GM12864 (cell line): ENCODE data around the gene FAM163B.

ENCODE experiments used
- DNase-seq: peaks from one replicate; pipeline ENCODE4 v3.0.0-alpha.2; 2011; ENCODE audit warnings: low read depth
- H3K4me3 ChIP-seq: 2 replicates; pipeline ENCODE4 v1.5.1; 2011; ENCODE audit warnings: mild to moderate bottlenecking, low read depth, low read length, control low read depth
- TF ChIP-seq, protein P1 (sequence below): IDR thresholded peaks from 2 replicates; pipeline ENCODE4 v1.5.1; 2011; ENCODE audit warnings: low read depth, mild to moderate bottlenecking, moderate library complexity, low read length, control low read depth, inconsistent platforms; ENCODE audit errors: missing control alignments

FAM163B gene

DNA sequence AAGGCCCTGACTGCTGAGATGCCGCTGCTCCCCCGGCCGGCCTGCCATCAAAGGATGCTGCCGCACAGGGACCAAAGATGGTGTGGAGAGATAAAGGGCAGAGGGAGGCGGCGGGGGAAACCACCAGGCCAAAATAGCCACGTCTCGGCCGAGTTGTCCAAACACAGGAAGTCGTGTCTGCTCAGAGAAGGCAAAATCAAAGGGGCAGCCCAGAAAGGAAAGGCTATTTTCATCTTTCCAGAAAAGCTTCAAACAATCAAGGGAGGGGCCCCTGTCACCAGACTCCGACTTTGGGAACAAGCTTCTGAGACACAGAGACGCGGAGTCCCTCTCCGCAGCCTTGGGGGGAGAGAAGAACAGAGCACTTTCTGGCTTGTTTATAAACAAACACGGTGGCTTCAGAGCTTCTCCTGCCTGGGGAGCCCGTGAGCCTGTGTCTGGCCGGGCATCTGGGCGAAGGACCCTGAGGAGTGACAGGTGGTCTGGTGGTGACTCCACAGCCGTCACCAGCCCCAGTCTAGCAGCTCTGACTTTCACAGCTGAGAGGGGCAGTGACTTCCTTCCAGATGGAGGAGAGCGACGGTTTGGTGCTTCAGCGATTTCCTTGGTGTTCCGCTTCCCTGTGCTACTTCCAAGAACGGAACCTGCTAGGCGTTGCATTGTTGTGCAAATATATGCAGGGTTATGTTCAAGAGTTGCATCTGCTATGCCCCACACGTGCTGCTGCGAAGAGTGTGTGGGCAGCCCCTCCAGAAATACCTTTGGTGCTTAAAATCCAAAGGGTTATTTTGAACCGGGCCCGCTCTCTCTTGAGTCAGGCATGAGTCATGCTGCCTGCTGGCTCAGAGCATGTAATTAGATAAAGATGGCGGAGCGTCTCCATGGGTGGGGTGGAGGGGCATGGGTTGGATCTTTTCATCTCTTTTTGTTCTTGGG, 50.7 kb downstream of the FAM163B start:
- TF ChIP-seq, protein P1, sequence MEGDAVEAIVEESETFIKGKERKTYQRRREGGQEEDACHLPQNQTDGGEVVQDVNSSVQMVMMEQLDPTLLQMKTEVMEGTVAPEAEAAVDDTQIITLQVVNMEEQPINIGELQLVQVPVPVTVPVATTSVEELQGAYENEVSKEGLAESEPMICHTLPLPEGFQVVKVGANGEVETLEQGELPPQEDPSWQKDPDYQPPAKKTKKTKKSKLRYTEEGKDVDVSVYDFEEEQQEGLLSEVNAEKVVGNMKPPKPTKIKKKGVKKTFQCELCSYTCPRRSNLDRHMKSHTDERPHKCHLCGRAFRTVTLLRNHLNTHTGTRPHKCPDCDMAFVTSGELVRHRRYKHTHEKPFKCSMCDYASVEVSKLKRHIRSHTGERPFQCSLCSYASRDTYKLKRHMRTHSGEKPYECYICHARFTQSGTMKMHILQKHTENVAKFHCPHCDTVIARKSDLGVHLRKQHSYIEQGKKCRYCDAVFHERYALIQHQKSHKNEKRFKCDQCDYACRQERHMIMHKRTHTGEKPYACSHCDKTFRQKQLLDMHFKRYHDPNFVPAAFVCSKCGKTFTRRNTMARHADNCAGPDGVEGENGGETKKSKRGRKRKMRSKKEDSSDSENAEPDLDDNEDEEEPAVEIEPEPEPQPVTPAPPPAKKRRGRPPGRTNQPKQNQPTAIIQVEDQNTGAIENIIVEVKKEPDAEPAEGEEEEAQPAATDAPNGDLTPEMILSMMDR = no peak
- no peak for DNase-seq
- no peak overlapping the region; the same call in 1 of the 2 replicates for H3K4me3 ChIP-seq

DNA sequence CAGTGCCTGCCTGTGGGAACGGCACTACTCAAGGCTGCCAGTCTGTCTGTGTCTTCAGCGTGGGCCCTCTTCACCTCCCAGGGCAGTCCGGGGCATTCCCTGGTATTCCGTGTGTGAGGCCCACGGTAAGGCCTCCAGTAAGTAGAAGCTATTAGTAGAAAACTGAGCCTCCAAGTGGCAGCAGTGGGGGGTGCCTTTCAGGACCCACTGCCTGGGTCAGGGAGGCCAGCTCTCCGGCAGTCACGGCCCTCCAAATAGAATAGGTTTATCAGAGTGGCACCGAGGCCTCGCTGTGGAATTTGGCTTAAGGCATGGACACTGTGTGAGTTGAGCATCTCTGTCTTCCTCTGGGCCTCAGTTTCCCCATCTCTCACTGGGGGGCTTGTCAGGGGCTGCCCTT, 51.6 kb downstream of the FAM163B start:
- TF ChIP-seq, protein P1 = no peak
- no peak for DNase-seq
- H3K4me3 ChIP-seq = no peak overlapping the region

DNA sequence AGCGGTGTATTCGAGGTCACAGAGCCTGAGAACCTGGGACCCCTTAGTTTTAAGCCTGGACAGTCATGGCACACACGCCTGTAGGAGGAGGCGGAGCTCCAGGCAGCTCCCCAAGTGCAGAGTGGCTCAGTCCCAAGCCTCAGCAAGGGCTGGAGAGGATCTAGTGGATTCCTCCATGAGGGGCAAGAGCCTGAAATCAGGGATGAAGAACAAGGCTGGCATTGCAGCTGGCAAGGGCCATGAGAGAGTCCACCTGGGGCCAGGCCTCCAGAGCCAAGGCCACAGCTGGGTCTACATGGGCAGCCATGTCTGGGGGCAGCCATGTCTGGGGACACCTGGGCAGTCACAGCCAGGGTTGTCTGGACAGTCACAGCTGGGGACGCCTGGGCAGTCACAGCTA, 52.8 kb downstream of the FAM163B start:
- DNase-seq = no peak
- H3K4me3 ChIP-seq = no peak overlapping the region

DNA sequence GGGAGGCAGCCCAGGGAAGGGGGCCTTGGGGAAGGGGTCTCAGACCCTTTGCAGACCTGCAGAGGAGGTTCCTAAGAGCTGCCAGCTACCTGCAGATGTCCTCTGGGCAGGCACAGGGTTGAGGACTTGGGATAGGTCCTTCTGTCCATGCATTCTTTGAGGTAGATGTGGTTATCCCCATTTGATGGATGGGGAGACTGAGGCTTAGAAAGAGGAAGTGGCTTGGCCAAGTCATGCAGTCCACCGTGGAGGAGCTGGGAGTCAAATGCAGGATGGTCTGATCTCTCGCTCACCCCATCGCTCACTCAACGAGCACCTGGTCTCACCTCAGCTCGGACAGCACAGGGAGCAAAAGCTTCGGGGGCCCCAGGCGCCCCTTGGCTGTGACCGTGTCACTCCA, 54.5 kb downstream of the FAM163B start:
- no peak for DNase-seq
- TF ChIP-seq, protein P1 = no peak
- no peak overlapping the region for H3K4me3 ChIP-seq

More for the DNA sequence above, 52.8 kb downstream of the FAM163B start:
- TF ChIP-seq, protein P1 = no peak

DNA sequence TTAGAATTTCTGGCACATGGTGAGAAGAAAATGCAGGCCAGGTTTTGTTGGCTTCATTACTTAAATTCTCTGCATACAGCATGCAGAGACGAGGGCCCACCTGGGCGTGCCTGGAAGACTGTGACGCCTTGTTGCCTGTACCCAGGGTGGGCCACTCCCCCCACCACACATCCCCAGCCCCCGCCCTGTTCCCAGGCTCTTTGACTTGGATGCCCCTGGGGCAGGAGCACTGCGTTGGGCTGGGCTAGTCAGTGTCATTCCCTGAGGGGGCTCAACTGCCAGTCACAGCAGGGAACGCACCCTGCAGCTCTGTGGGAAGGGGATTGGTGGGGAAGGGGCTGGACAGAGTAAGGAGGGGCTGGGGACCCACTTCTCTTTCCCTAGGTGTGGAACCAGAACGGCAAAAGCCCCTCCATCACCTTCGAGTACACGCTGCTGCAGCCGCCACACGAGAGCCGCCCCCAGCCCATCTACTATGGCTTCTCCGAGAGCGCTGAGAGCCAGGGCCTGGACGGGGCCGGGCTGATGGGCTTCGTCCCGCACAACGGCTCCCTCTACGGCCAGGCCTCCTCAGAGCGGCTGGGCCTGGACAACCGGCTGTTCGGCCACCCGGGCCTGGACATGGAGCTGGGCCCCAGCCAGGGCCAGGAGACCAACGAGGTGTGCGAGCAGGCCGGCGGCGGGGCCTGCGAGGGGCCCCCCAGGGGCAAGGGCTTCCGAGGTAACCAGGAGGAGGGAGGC, 55.0 kb downstream of the FAM163B start:
- no peak for DNase-seq
- TF ChIP-seq, protein P1 = no peak
- no peak overlapping the region for H3K4me3 ChIP-seq

DNA sequence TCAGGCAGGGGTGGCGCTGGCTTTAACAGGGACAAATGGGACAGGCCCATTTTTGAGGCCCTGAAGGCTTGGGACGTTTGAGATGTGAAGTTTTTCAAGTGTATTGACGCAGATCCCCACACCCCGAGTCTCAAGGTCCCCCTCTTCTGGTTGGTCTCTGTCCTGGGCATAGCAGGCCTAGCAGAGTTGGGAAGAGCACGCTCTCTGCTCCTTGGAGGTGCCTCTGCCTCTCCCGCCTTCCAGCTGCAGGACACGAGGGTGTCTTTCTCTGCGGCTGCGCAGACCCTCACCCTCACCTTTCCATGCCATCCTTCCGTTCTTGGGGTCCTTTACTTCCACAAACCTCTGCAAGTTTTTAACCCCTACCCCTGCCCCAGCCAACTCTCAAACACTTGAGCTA, 56.1 kb downstream of the FAM163B start:
- TF ChIP-seq, protein P1 = no peak
- no peak overlapping the region for H3K4me3 ChIP-seq
- no peak for DNase-seq
